H9 (cell line): ENCODE measurements around the gene CFDP1. TPM values are rescaled to one million over a fixed set of nuclear protein-coding genes. Genes with fewer than 3 reads are reported as not detected.

Experiments
- DNase-seq: peaks from one replicate; pipeline ENCODE4 v3.0.0-alpha.2; 2017
- H2AFZ ChIP-seq: one replicate; pipeline ENCODE4 v1.6.1; 2013; ENCODE audit warnings: mild to moderate bottlenecking, low read length, control low read depth, moderate library complexity
- H2AK5ac ChIP-seq: 2 replicates; pipeline ENCODE4 v1.6.1; 2013; ENCODE audit warnings: low read length, control low read depth, mixed read lengths; ENCODE audit not compliant: insufficient read length
- H2BK120ac ChIP-seq: one replicate; pipeline ENCODE4 v1.6.1; 2013; ENCODE audit warnings: low read depth, mild to moderate bottlenecking, low read length, control low read depth, inconsistent platforms; ENCODE audit not compliant: poor library complexity, severe bottlenecking
- H2BK12ac ChIP-seq: 2 replicates; pipeline ENCODE4 v1.6.1; 2013; ENCODE audit warnings: low read length, control low read depth, mixed read lengths, low read depth; ENCODE audit not compliant: insufficient read length
- H2BK15ac ChIP-seq: 2 replicates; pipeline ENCODE4 v1.6.1; 2013; ENCODE audit warnings: low read depth, low read length, control low read depth
- H2BK20ac ChIP-seq: one replicate; pipeline ENCODE4 v1.6.1; 2013; ENCODE audit warnings: low read depth, mild to moderate bottlenecking, low read length, control low read depth, inconsistent platforms; ENCODE audit not compliant: poor library complexity, severe bottlenecking
- H2BK5ac ChIP-seq: 2 replicates; pipeline ENCODE4 v1.6.1; 2013; ENCODE audit warnings: low read length, control low read depth, mixed read lengths; ENCODE audit not compliant: insufficient read length
- H3K14ac ChIP-seq: 2 replicates; pipeline ENCODE4 v1.6.1; 2013; ENCODE audit warnings: low read length, control low read depth; ENCODE audit not compliant: insufficient read depth
- H3K18ac ChIP-seq: 2 replicates; pipeline ENCODE4 v1.6.1; 2013; ENCODE audit warnings: low read depth, mild to moderate bottlenecking, mixed read lengths, low read length, control low read depth; ENCODE audit not compliant: insufficient read length
- H3K23ac ChIP-seq: 2 replicates; pipeline ENCODE4 v1.6.1; 2013; ENCODE audit warnings: low read length, control low read depth, mixed read lengths, low read depth; ENCODE audit not compliant: insufficient read length
- H3K23me2 ChIP-seq: 2 replicates; pipeline ENCODE4 v1.6.1; 2013; ENCODE audit warnings: low read depth, mild to moderate bottlenecking, mixed read lengths, low read length, control low read depth; ENCODE audit not compliant: insufficient read length, poor library complexity, severe bottlenecking
- H3K27ac ChIP-seq: 2 replicates; pipeline ENCODE4 v1.5.1; 2013; ENCODE audit warnings: low read length, control low read depth, mixed read lengths, low read depth; ENCODE audit not compliant: insufficient read length
- H3K27me3 ChIP-seq: 2 replicates; pipeline ENCODE4 v1.6.1; 2013; ENCODE audit warnings: low read length, control low read depth, inconsistent platforms; ENCODE audit not compliant: insufficient read depth
- H3K4ac ChIP-seq: 2 replicates; pipeline ENCODE4 v1.6.1; 2013; ENCODE audit warnings: low read depth, mild to moderate bottlenecking, control low read depth, inconsistent platforms, low read length, moderate library complexity
- H3K4me1 ChIP-seq: 2 replicates; pipeline ENCODE4 v1.6.1; 2013; ENCODE audit warnings: low read length, control low read depth, inconsistent platforms; ENCODE audit not compliant: insufficient read depth
- H3K4me2 ChIP-seq: 2 replicates; pipeline ENCODE4 v1.6.1; 2013; ENCODE audit warnings: low read length, control low read depth, mixed read lengths; ENCODE audit not compliant: insufficient read length, insufficient read depth
- H3K56ac ChIP-seq: 2 replicates; pipeline ENCODE4 v1.6.1; 2013; ENCODE audit warnings: low read depth, mild to moderate bottlenecking, mixed read lengths, low read length, control low read depth; ENCODE audit not compliant: insufficient read length
- H3K79me1 ChIP-seq: 2 replicates; pipeline ENCODE4 v1.6.1; 2013; ENCODE audit warnings: low read depth, mild to moderate bottlenecking, moderate library complexity, low read length, control low read depth, inconsistent platforms; ENCODE audit not compliant: insufficient read depth, poor library complexity, severe bottlenecking
- H3K79me2 ChIP-seq: 2 replicates; pipeline ENCODE4 v1.6.1; 2013; ENCODE audit warnings: low read length, control low read depth, inconsistent platforms; ENCODE audit not compliant: insufficient read depth
- H3K9ac ChIP-seq: 2 replicates; pipeline ENCODE4 v1.6.1; 2013; ENCODE audit warnings: low read length, control low read depth, mixed read lengths; ENCODE audit not compliant: insufficient read length; ENCODE audit errors: extremely low read depth
- H3K9me3 ChIP-seq: one replicate; pipeline ENCODE4 v1.6.1; 2013; ENCODE audit warnings: low read depth, low read length, inconsistent platforms; ENCODE audit not compliant: control insufficient read depth
- H3T11ph ChIP-seq: one replicate; pipeline ENCODE4 v1.6.1; 2013; ENCODE audit warnings: mild to moderate bottlenecking, low read length, control low read depth, inconsistent platforms
- H4K20me1 ChIP-seq: one replicate; pipeline ENCODE4 v1.6.1; 2013; ENCODE audit not compliant: control insufficient read depth, insufficient read length, insufficient read depth
- H4K5ac ChIP-seq: 2 replicates; pipeline ENCODE4 v1.6.1; 2013; ENCODE audit warnings: low read depth, mild to moderate bottlenecking, mixed read lengths, low read length, control low read depth; ENCODE audit not compliant: insufficient read length
- H4K8ac ChIP-seq: replicated peaks from 2 replicates; pipeline ENCODE4 v1.6.1; 2013; ENCODE audit warnings: low read length, control low read depth, mixed read lengths, low read depth; ENCODE audit not compliant: insufficient read length
- H4K91ac ChIP-seq: 2 replicates; pipeline ENCODE4 v1.6.1; 2013; ENCODE audit warnings: low read depth, mild to moderate bottlenecking, moderate library complexity, mixed read lengths, low read length, control low read depth; ENCODE audit not compliant: insufficient read length
- H3K27ac Mint-ChIP-seq, 3 experiments: 2 replicates in 2 of 3; 3 replicates in 1 of 3; pipeline ENCODE4 v1.8.0; 2020 to 2021; ENCODE audit warnings: mixed read lengths in 3 of 3, mild to moderate bottlenecking in 1 of 3, moderate library complexity in 1 of 3
- H3K27me3 Mint-ChIP-seq: 2 replicates; pipeline ENCODE4 v1.8.0; 2021; ENCODE audit warnings: low read depth, mild to moderate bottlenecking, moderate library complexity, mixed read lengths
- H3K36me3 Mint-ChIP-seq, 3 experiments: 2 replicates in 2 of 3; 3 replicates in 1 of 3; pipeline ENCODE4 v1.8.0; 2020 to 2021; ENCODE audit warnings: low read depth in 3 of 3, mixed read lengths in 3 of 3; ENCODE audit not compliant: insufficient read depth in 1 of 3
- H3K4me1 Mint-ChIP-seq, 2 experiments: 2 replicates each; pipeline ENCODE4 v1.8.0; 2020; ENCODE audit warnings: mixed read lengths in 2 of 2
- H3K4me3 Mint-ChIP-seq, 2 experiments: 2 replicates in 1 of 2; 3 replicates in 1 of 2; pipeline ENCODE4 v1.8.0; 2020 to 2021; ENCODE audit warnings: mild to moderate bottlenecking in 2 of 2, mixed read lengths in 2 of 2, moderate library complexity in 1 of 2
- H3K9me3 Mint-ChIP-seq, 2 experiments: 2 replicates in 1 of 2; 3 replicates in 1 of 2; pipeline ENCODE4 v1.8.0; 2020; ENCODE audit warnings: mild to moderate bottlenecking in 2 of 2, mixed read lengths in 2 of 2, moderate library complexity in 1 of 2
- CTCF ChIP-seq: fragments of 200-600 bp; sonication (generic); conservative IDR thresholded peaks from 3 replicates; pipeline ENCODE4 v1.8.0; 2021; ENCODE audit warnings: antibody characterized with exemption, mild to moderate bottlenecking
- WGBS: extraction: QIAGEN DNeasy Blood & Tissue Kit; methylation state at CpG from one replicate; pipeline ENCODE4 v1.1.7; 2013; ENCODE audit warnings: missing lambda C conversion rate, low lambda C conversion rate, mixed read lengths; ENCODE audit not compliant: insufficient read length; ENCODE audit errors: extremely low coverage; 5-methylcytosine and 5-hydroxymethylcytosine counted together
- total RNA-seq: library from RNA; stranded (reverse); gene quantifications from 2 replicates; pipeline ENCODE4 v1.2.1, GENCODE V29; 2021

The CFDP1 gene
- total RNA-seq, 1 experiment from 2014 or later: 89.2 TPM

- H4K5ac ChIP-seq: no peak overlapping the region
- no peak overlapping the region for H3K27ac ChIP-seq
- DNase-seq: peak; percentile 28
- peaks cover 15% of the 10 kb centered on the region for H3K79me1 ChIP-seq
- H3K79me2 ChIP-seq: peaks cover 30% of the 10 kb centered on the region; the same call in 1 of the 2 replicates
- no peak overlapping the region; the same call in 1 of the 2 replicates for H3K14ac ChIP-seq
- H3K18ac ChIP-seq: no peak overlapping the region
- no peaks in the 10 kb centered on the region for H3K9me3 ChIP-seq
- no peak overlapping the region for H3K56ac ChIP-seq
- Mint-ChIP-seq H3K9me3 (no peaks in the 10 kb centered on the region), H3K27ac (peak overlapping the region; percentile 32 to 96 (median 76); a peak in 4 of 7 replicates), H3K4me3 (peak overlapping the region; percentile 19 to 54; a peak in 3 of 5 replicates), H3K27me3 (no peaks in the 10 kb centered on the region), H3K4me1 (peaks cover 50 to 52% of the 10 kb centered on the region in 2 experiments), H3K36me3 (peaks cover 5 to 9% (median 6%) of the 10 kb centered on the region in 3 experiments; a peak in 5 of 7 replicates)
- no peak overlapping the region for H3K4me2 ChIP-seq
- H2BK5ac ChIP-seq: peak overlapping the region; percentile 2
- no peak overlapping the region for H2BK20ac ChIP-seq
- H4K8ac ChIP-seq: no peak overlapping the region
- peaks cover 6% of the 10 kb centered on the region; the same call in 1 of the 2 replicates for H3K4me1 ChIP-seq
- H2AK5ac ChIP-seq: no peak overlapping the region
- H3K9ac ChIP-seq: no peak overlapping the region
- H3K23me2 ChIP-seq: peaks cover 13% of the 10 kb centered on the region
- no peaks in the 10 kb centered on the region for H3K27me3 ChIP-seq
- no peak overlapping the region for H3T11ph ChIP-seq
- H3K4ac ChIP-seq: no peak overlapping the region
- H3K23ac ChIP-seq: no peak overlapping the region
- H2BK120ac ChIP-seq: no peak overlapping the region
- H4K91ac ChIP-seq: no peak overlapping the region
- peaks cover 6% of the 10 kb centered on the region for H4K20me1 ChIP-seq
- no CpG with 5 or more reads among the region's 14 CpGs for WGBS
- no peak overlapping the region for H2BK12ac ChIP-seq
- no peak for TF ChIP-seq CTCF
- H2BK15ac ChIP-seq: no peak overlapping the region
- no peak overlapping the region for H2AFZ ChIP-seq
Observed at GRCh38 chr16:75262104-75262799, 171.1 kb downstream of the CFDP1 start.
